Trophoblast cell (in vitro differentiated cells and primary cell): Measurements from ENCODE around the gene NUCKS1.

Source experiments
- DNase-seq, 2 donors: peaks; one replicate each; pipeline ENCODE4 v3.0.0-alpha.2; 2016
- H2AFZ ChIP-seq: 2 replicates; pipeline ENCODE4 v1.6.1; 2013; ENCODE audit warnings: low read length, moderate library complexity, mild to moderate bottlenecking; ENCODE audit not compliant: insufficient read depth, poor library complexity
- H2AK5ac ChIP-seq: 2 replicates; pipeline ENCODE4 v1.6.1; 2013; ENCODE audit warnings: mild to moderate bottlenecking, low read length
- H2BK120ac ChIP-seq: 2 replicates; pipeline ENCODE4 v1.6.1; 2013; ENCODE audit warnings: low read length, mild to moderate bottlenecking, moderate library complexity; ENCODE audit not compliant: insufficient read depth, poor library complexity
- H2BK12ac ChIP-seq: 2 replicates; pipeline ENCODE4 v1.6.1; 2013; ENCODE audit warnings: mild to moderate bottlenecking, low read length, moderate library complexity
- H2BK5ac ChIP-seq: 2 replicates; pipeline ENCODE4 v1.6.1; 2013; ENCODE audit warnings: low read length, low read depth, moderate library complexity, mild to moderate bottlenecking; ENCODE audit not compliant: poor library complexity
- H3K14ac ChIP-seq: 2 replicates; pipeline ENCODE4 v1.6.1; 2013; ENCODE audit warnings: mild to moderate bottlenecking, low read length
- H3K18ac ChIP-seq: 2 replicates; pipeline ENCODE4 v1.6.1; 2013; ENCODE audit warnings: mild to moderate bottlenecking, low read length
- H3K23ac ChIP-seq: 2 replicates; pipeline ENCODE4 v1.6.1; 2013; ENCODE audit warnings: low read length
- H3K27ac ChIP-seq: 2 replicates; pipeline ENCODE4 v1.5.1; 2013; ENCODE audit warnings: low read depth, mild to moderate bottlenecking, inconsistent platforms, low read length, moderate library complexity
- H3K27me3 ChIP-seq: 2 replicates; pipeline ENCODE4 v1.6.1; 2013; ENCODE audit warnings: inconsistent platforms, mild to moderate bottlenecking, low read length, moderate library complexity; ENCODE audit not compliant: insufficient read depth
- H3K36me3 ChIP-seq, 2 experiments: 1 replicate in 1 of 2; 2 replicates in 1 of 2; pipeline ENCODE4 v1.6.1; 2013; ENCODE audit warnings: low read length in 2 of 2, mild to moderate bottlenecking in 2 of 2, moderate library complexity in 1 of 2; ENCODE audit not compliant: insufficient read depth in 2 of 2, control insufficient read depth in 1 of 2
- H3K4ac ChIP-seq: 2 replicates; pipeline ENCODE4 v1.6.1; 2013; ENCODE audit warnings: low read depth, mild to moderate bottlenecking, low read length, moderate library complexity
- H3K4me1 ChIP-seq, 2 experiments: 1 replicate in 1 of 2; 2 replicates in 1 of 2; pipeline ENCODE4 v1.6.1; 2013; ENCODE audit warnings: low read length in 2 of 2, mild to moderate bottlenecking in 2 of 2, moderate library complexity in 1 of 2; ENCODE audit not compliant: insufficient read depth in 2 of 2, control insufficient read depth in 1 of 2
- H3K4me2 ChIP-seq: 2 replicates; pipeline ENCODE4 v1.6.1; 2013; ENCODE audit warnings: inconsistent platforms, mild to moderate bottlenecking, low read length, moderate library complexity
- H3K4me3 ChIP-seq: 2 replicates; pipeline ENCODE4 v1.5.1; 2013; ENCODE audit warnings: mild to moderate bottlenecking, low read depth, low read length, inconsistent platforms
- H3K79me1 ChIP-seq: one replicate; pipeline ENCODE4 v1.6.1; 2013; ENCODE audit warnings: low read length
- H3K79me2 ChIP-seq: 2 replicates; pipeline ENCODE4 v1.6.1; 2013; ENCODE audit warnings: low read length, mild to moderate bottlenecking; ENCODE audit not compliant: control insufficient read depth, insufficient read depth, poor library complexity
- H3K9ac ChIP-seq: 2 replicates; pipeline ENCODE4 v1.6.1; 2013; ENCODE audit warnings: mild to moderate bottlenecking, low read length
- H3K9me3 ChIP-seq: 2 replicates; pipeline ENCODE4 v1.6.1; 2013; ENCODE audit warnings: low read depth, mild to moderate bottlenecking, control low read depth, inconsistent platforms, low read length; ENCODE audit not compliant: insufficient read depth
- H4K12ac ChIP-seq: 2 replicates; pipeline ENCODE4 v1.6.1; 2013; ENCODE audit warnings: low read depth, mild to moderate bottlenecking, low read length, moderate library complexity
- H4K8ac ChIP-seq: 2 replicates; pipeline ENCODE4 v1.6.1; 2013; ENCODE audit warnings: low read depth, mild to moderate bottlenecking, low read length, moderate library complexity
- H4K91ac ChIP-seq: one replicate; pipeline ENCODE4 v1.6.1; 2013; ENCODE audit warnings: low read depth, mild to moderate bottlenecking, low read length, moderate library complexity
- WGBS: extraction: QIAGEN DNeasy Blood & Tissue Kit; methylation state at CpG from one replicate; pipeline ENCODE4 v1.1.7; 2013; ENCODE audit warnings: missing lambda C conversion rate; ENCODE audit not compliant: insufficient read length, insufficient coverage; ENCODE audit errors: extremely low coverage; 5-methylcytosine and 5-hydroxymethylcytosine counted together

NUCKS1 gene

DNA sequence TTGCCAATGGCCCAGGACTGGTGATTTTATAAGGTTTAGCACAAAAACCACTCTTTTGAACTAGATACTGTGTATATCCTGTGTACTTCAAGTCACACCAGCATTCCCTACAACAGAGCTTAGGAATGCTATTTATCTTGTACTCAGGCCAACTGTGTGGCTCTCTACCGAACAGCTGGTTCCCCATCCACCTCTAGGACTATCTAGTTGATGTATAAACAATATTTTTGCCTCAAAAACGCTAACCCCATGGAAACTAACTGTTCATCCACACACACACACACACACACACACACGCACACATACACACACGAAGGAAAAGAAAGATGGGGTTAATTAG, 41.0 kb downstream of the NUCKS1 start:
- H3K36me3 ChIP-seq, result peaks cover 1 to 13% of the 10 kb centered on the region in 2 experiments
- no peak overlapping the region for H4K91ac ChIP-seq
- H3K14ac ChIP-seq, result no peak overlapping the region
- no peaks in the 10 kb centered on the region for H3K79me2 ChIP-seq
- H2BK12ac ChIP-seq, result no peak overlapping the region
- DNase-seq, result no peak
- no peak overlapping the region for H3K23ac ChIP-seq
- no peak overlapping the region for H2BK120ac ChIP-seq
- no peaks in the 10 kb centered on the region for H3K27me3 ChIP-seq
- H2AFZ ChIP-seq, result no peak overlapping the region
- no peak overlapping the region for H2BK5ac ChIP-seq
- peaks cover 1% of the 10 kb centered on the region for H3K9me3 ChIP-seq
- no peak overlapping the region for H4K8ac ChIP-seq
- no peak overlapping the region for H3K4me2 ChIP-seq
- H4K12ac ChIP-seq, result no peak overlapping the region
- WGBS, result no CpG with 5 or more reads among the region's 4 CpGs
- H3K27ac ChIP-seq, result no peak overlapping the region
- no peak overlapping the region for H3K9ac ChIP-seq
- no peak overlapping the region for H3K18ac ChIP-seq
- no peak overlapping the region for H3K4me3 ChIP-seq
- H2AK5ac ChIP-seq, result no peak overlapping the region
- no peaks in the 10 kb centered on the region for H3K79me1 ChIP-seq
- H3K4ac ChIP-seq, result no peak overlapping the region
- no peaks in the 10 kb centered on the region for H3K4me1 ChIP-seq

DNA sequence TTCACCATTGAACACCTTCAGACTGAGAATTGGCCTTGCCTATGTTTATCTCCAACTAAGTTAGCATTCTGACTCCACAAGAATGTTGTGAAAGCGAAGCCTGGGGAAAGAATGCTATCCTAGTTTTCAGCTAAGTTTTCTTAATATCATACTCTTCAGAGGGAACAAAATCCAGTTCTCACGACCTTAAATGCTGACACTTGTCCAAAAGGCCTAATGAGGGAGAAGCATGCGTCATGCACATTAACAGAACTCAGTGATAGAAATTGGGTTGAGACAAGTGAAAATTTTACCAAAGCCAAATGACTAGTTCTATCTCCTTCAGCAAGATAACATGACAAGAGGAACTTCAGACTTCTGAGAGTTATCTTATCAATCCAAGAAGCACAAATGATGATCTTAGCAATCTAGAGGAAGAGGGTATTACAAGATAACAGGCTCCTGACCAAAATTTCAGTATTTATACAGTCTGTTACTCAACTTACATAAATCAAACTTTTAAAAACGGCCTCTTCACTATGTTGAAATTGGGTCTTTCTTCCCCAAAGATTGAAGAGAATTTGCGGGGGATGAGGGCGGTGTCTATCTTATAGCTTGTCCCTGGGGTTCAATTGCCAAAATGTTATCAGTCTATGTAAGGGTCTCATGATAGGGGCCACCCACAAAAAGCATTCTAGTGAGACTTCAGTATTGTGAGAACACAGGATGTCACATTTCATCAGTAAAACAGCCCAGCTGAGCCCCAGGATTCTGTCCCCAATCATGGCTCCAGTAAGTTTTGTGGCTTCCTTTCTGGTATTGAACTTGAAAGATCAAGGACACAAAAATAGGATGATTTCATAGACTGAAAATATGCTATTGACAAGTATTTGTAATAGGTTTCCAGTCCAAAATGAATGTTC, 43.1 kb downstream of the NUCKS1 start:
- Histone ChIP-seq H3K4me2 (no peak overlapping the region), H3K79me2 (no peaks in the 10 kb centered on the region), H4K8ac (no peak overlapping the region), H2BK5ac (no peak overlapping the region), H2AK5ac (no peak overlapping the region), H3K14ac (no peak overlapping the region), H4K91ac (no peak overlapping the region), H4K12ac (no peak overlapping the region), H3K9me3 (peaks cover 2% of the 10 kb centered on the region), H3K27ac (no peak overlapping the region), H3K4me3 (no peak overlapping the region), H2AFZ (no peak overlapping the region), H2BK12ac (no peak overlapping the region), H3K23ac (no peak overlapping the region), H3K4ac (no peak overlapping the region), H3K27me3 (no peaks in the 10 kb centered on the region), H2BK120ac (no peak overlapping the region), H3K18ac (no peak overlapping the region), H3K79me1 (no peaks in the 10 kb centered on the region), H3K9ac (no peak overlapping the region), H3K4me1 (no peaks in the 10 kb centered on the region), H3K36me3 (peaks cover 5 to 23% of the 10 kb centered on the region in 2 experiments)
- no CpG with 5 or more reads among the region's 6 CpGs for WGBS
- DNase-seq, result no peak

DNA sequence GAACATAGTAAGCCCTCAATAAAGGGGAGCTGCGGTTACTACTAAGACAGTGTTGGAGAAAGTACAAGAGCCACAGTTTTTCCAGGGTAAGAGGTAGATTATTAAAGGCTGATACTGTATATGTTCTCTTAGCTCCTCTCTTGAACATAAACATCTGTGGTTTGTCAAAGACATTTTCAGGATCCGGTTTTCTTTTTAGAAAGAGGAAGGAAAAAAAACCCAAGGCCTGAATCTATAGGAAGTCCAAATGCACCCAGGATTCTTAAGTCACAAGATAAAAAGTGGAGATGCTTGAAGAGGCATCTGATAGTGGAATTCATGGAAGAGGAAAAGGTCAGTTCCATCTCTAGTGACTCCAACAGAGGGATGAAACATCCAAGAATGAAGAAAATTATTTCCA, 45.1 kb downstream of the NUCKS1 start:
- Histone ChIP-seq H4K8ac (no peak overlapping the region), H3K79me2 (no peaks in the 10 kb centered on the region), H2AFZ (no peak overlapping the region), H3K4me2 (no peak overlapping the region), H4K12ac (no peak overlapping the region), H3K27ac (no peak overlapping the region), H4K91ac (no peak overlapping the region), H3K4ac (no peak overlapping the region), H3K9me3 (peaks cover 2% of the 10 kb centered on the region), H3K18ac (no peak overlapping the region), H2BK12ac (no peak overlapping the region), H3K4me3 (no peak overlapping the region), H3K9ac (no peak overlapping the region), H2AK5ac (no peak overlapping the region), H3K4me1 (no peaks in the 10 kb centered on the region), H3K14ac (no peak overlapping the region), H3K27me3 (no peaks in the 10 kb centered on the region), H3K36me3 (peaks cover 8 to 27% of the 10 kb centered on the region in 2 experiments), H2BK120ac (no peak overlapping the region), H3K23ac (no peak overlapping the region), H3K79me1 (no peaks in the 10 kb centered on the region), H2BK5ac (no peak overlapping the region)
- no peak for DNase-seq
- WGBS, result no CpG with 5 or more reads among the region's 2 CpGs

DNA sequence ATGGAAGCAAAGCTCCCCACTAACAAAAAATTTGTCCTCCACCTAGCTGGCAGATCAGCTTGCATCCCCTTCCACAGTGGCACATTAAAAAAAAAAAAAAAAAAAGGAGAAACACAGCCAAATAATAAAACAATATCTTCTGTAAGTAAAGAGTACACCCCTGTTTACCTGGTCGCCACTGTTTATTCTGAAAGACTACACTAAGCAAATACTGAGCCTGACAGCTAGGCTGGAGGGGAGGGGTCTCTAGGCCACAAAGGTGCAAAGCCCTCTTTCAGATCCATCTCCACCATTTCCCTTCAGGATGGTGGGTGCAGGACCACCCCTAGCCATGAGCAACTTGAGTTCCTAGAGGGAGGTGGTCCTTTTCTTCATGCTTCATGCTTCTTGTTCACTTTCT, 46.9 kb downstream of the NUCKS1 start:
- H3K4me3 ChIP-seq, result no peak overlapping the region
- H3K4ac ChIP-seq, result no peak overlapping the region
- WGBS, result no CpG with 5 or more reads among the region's 1 CpG
- peaks cover 2% of the 10 kb centered on the region for H3K9me3 ChIP-seq
- H4K91ac ChIP-seq, result no peak overlapping the region
- no peak overlapping the region for H3K23ac ChIP-seq
- no peaks in the 10 kb centered on the region for H3K79me1 ChIP-seq
- H2AK5ac ChIP-seq, result no peak overlapping the region
- peaks cover 8 to 21% of the 10 kb centered on the region in 2 experiments for H3K36me3 ChIP-seq
- H3K4me2 ChIP-seq, result no peak overlapping the region
- no peak overlapping the region for H3K14ac ChIP-seq
- no peak overlapping the region for H2BK120ac ChIP-seq
- H4K8ac ChIP-seq, result no peak overlapping the region
- no peak overlapping the region for H2AFZ ChIP-seq
- no peaks in the 10 kb centered on the region for H3K27me3 ChIP-seq
- H3K27ac ChIP-seq, result no peak overlapping the region
- H2BK5ac ChIP-seq, result no peak overlapping the region
- H3K4me1 ChIP-seq, result no peaks in the 10 kb centered on the region
- H3K18ac ChIP-seq, result no peak overlapping the region
- no peak overlapping the region for H4K12ac ChIP-seq
- H3K79me2 ChIP-seq, result no peaks in the 10 kb centered on the region
- H3K9ac ChIP-seq, result no peak overlapping the region
- no peak for DNase-seq
- H2BK12ac ChIP-seq, result no peak overlapping the region
